ENCODE data around the gene CD9.

DNA sequence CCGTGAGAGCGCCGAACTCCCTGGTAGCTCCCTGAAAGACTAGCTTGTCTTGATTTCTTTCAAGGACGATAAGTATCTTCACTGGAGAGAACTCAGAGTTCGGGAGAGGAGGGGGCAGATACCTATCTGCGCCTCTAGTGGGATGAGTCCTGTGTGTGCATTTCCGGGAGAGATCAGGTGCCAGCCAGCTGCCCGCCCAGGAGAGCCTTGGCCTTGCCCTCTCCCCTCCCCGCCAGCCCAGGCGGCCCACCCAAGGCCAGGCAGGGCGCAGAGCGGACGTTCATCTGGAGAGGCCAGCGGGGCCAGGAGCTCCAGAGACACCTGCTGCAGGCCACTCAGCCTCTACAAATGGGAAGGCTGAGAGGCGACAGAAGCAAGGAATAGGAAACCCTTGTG is 1.0 kb downstream of the CD9 start:
- TF ChIP-seq EZH2 (IDR thresholded peaks at IDR 0.05; ENCODE audit: borderline replicate concordance, insufficient read depth, low read depth, low read length, poor library complexity, severe bottlenecking) = no peak
- TF ChIP-seq, protein P1, sequence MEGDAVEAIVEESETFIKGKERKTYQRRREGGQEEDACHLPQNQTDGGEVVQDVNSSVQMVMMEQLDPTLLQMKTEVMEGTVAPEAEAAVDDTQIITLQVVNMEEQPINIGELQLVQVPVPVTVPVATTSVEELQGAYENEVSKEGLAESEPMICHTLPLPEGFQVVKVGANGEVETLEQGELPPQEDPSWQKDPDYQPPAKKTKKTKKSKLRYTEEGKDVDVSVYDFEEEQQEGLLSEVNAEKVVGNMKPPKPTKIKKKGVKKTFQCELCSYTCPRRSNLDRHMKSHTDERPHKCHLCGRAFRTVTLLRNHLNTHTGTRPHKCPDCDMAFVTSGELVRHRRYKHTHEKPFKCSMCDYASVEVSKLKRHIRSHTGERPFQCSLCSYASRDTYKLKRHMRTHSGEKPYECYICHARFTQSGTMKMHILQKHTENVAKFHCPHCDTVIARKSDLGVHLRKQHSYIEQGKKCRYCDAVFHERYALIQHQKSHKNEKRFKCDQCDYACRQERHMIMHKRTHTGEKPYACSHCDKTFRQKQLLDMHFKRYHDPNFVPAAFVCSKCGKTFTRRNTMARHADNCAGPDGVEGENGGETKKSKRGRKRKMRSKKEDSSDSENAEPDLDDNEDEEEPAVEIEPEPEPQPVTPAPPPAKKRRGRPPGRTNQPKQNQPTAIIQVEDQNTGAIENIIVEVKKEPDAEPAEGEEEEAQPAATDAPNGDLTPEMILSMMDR (IDR thresholded peaks at IDR 0.05) = no peak

All from B cell (primary cell).